ENCODE results near the gene TOP3B.
A peak's percentile ranks its signal among the peaks of the same experiment; 100 is the strongest.
"Not testable (repeated sequence)": the region's sequence is repeated elsewhere in the genome, so short reads cannot be mapped to it uniquely, and the experiment has no call there.

Gene TOP3B

GRCh38 chr22:21940521-21940920 is 42.1 kb downstream of the TOP3B start:
- Histone ChIP-seq H3K9me2 (replicated peaks; ENCODE audit: control insufficient read depth, low read length) (no peaks in the 10 kb centered on the region), H3K4me1 (ENCODE audit: control insufficient read depth, low read length) (peaks cover 43% of the 10 kb centered on the region), H3K9me3 (ENCODE audit: control insufficient read depth, insufficient read depth, low read length) (no peaks in the 10 kb centered on the region), H3F3A (ENCODE audit: control insufficient read depth, insufficient read depth) (no peaks in the 10 kb centered on the region), H3K4me2 (ENCODE audit: low read length) (no peak overlapping the region), H3K4me3 (ENCODE audit: low read length) (no peak overlapping the region), H4K20me1 (ENCODE audit: control insufficient read depth, insufficient read depth, low read depth, low read length) (no peaks in the 10 kb centered on the region), H3K79me2 (ENCODE audit: control insufficient read depth, low read length) (no peaks in the 10 kb centered on the region), H3K36me3 (ENCODE audit: control insufficient read depth, low read length) (no peaks in the 10 kb centered on the region; the same call in 1 of the 2 replicates), H3K27ac (ENCODE audit: low read depth, low read length) (no peak overlapping the region), H3K27me3 (ENCODE audit: control insufficient read depth, low read length) (no peaks in the 10 kb centered on the region)
- TF ChIP-seq EZH2phosphoT487 (IDR thresholded peaks at IDR 0.05; ENCODE audit: borderline replicate concordance, low read length) (no peak), CTCF (IDR thresholded peaks at IDR 0.05; ENCODE audit: low read depth, low read length, poor library complexity, severe bottlenecking) (no peak)

- not testable (repeated sequence) for H3K9me3 ChIP-seq (ENCODE audit: control insufficient read depth, insufficient read depth, low read length); H3K36me3 ChIP-seq (ENCODE audit: control insufficient read depth, low read length); H3K27me3 ChIP-seq (ENCODE audit: control insufficient read depth, low read length); H3K27ac ChIP-seq (ENCODE audit: low read depth, low read length); H3K4me3 ChIP-seq (ENCODE audit: low read length); H3K9me2 ChIP-seq (replicated peaks; ENCODE audit: control insufficient read depth, low read length); H4K20me1 ChIP-seq (ENCODE audit: control insufficient read depth, insufficient read depth, low read depth, low read length); H3F3A ChIP-seq (ENCODE audit: control insufficient read depth, insufficient read depth); H3K79me2 ChIP-seq (ENCODE audit: control insufficient read depth, low read length)
- TF ChIP-seq CTCF (IDR thresholded peaks at IDR 0.05; ENCODE audit: low read depth, low read length, poor library complexity, severe bottlenecking): peak; percentile 10
- Histone ChIP-seq H3K4me2 (ENCODE audit: low read length) (peak overlapping the region; percentile 92), H3K4me1 (ENCODE audit: control insufficient read depth, low read length) (peaks cover 43% of the 10 kb centered on the region)
Observed at GRCh38 chr22:21939935-21940334, 42.7 kb downstream of the TOP3B start.

DNA sequence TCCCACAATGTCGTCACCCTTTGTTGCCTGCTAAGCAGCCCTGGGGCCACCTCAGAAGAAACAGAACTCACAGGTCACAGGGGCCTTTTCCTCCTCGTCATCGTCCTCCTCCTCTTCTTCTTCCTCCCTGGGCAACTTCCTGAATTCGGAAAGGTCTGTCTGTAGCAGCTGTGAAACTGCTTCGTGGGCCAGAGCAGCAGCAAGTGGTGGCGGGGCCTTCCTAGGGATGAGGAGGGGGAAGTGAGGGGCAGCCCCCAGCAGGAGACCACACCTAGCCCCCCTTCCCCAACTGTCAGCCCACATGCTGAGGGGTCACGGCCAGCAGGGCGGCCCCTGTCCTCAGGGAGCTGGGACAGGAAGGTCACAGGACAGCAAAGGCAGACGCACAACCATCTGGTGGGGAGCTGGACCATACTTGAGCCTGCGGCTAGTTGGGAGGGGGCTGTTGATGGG is 43.1 kb downstream of the TOP3B start:
- TF ChIP-seq EZH2phosphoT487 (IDR thresholded peaks at IDR 0.05; ENCODE audit: borderline replicate concordance, low read length) (no peak), CTCF (IDR thresholded peaks at IDR 0.05; ENCODE audit: low read depth, low read length, poor library complexity, severe bottlenecking) (no peak)
- Histone ChIP-seq H3K27ac (ENCODE audit: low read depth, low read length) (peak overlapping the region; percentile 10; the same call in 1 of the 2 replicates), H3K27me3 (ENCODE audit: control insufficient read depth, low read length) (no peaks in the 10 kb centered on the region), H3K79me2 (ENCODE audit: control insufficient read depth, low read length) (no peaks in the 10 kb centered on the region), H3F3A (ENCODE audit: control insufficient read depth, insufficient read depth) (no peaks in the 10 kb centered on the region), H3K36me3 (ENCODE audit: control insufficient read depth, low read length) (no peaks in the 10 kb centered on the region; the same call in 1 of the 2 replicates), H4K20me1 (ENCODE audit: control insufficient read depth, insufficient read depth, low read depth, low read length) (no peaks in the 10 kb centered on the region), H3K9me2 (replicated peaks; ENCODE audit: control insufficient read depth, low read length) (no peaks in the 10 kb centered on the region), H3K4me3 (ENCODE audit: low read length) (peak overlapping the region; percentile 74), H3K9me3 (ENCODE audit: control insufficient read depth, insufficient read depth, low read length) (no peaks in the 10 kb centered on the region), H3K4me1 (ENCODE audit: control insufficient read depth, low read length) (peaks cover 43% of the 10 kb centered on the region), H3K4me2 (ENCODE audit: low read length) (peak overlapping the region; percentile 92)

Measured in DOHH2 (cell line).